GM12892 (cell line): ENCODE results near the gene SNX7.

ENCODE experiments used
- POLR2A ChIP-seq: IDR thresholded peaks from 2 replicates; pipeline ENCODE4 v1.6.1; 2011; ENCODE audit warnings: low read depth, low read length, control low read depth
- POLR2AphosphoS5 ChIP-seq: IDR thresholded peaks from 2 replicates; pipeline ENCODE4 v1.6.1; 2011; ENCODE audit warnings: low read depth, low read length, control low read depth
- TAF1 ChIP-seq: IDR thresholded peaks from 2 replicates; pipeline ENCODE4 v1.6.1; 2011; ENCODE audit warnings: low read depth, mild to moderate bottlenecking, control low read depth, low read length, borderline replicate concordance

DNA sequence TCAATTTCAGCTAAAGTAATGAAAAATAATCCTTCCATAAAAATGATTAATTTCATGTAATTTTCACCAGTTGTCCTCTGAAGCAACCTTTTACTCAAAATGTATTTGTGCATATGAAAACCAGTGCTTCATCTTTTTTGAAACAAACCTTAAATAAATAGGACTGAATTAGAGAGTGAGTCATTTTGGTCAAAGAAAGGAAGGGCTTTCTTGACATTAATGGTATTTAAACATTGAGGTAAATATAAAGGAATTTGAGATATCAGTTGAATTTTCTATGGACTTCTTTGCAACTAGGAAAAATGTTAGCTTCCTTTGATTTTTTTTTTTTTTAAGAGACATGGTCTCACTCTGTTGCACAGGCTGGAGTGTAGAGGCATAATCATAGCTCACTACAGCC lies 38.7 kb downstream of the SNX7 start:
- TF ChIP-seq POLR2A = no peak
- no peak for TF ChIP-seq POLR2AphosphoS5
- no peak for TF ChIP-seq TAF1
